ENCODE data around the gene FOXP2.

FOXP2 gene

GRCh38 chr7:114660753-114661152 is 246.1 kb downstream of the FOXP2 start:
- in situ Hi-C loops (cut with MboI; ENCODE audit: low pct_unique_long_range_greater_than_20kb, low sequenced_read_pairs, unreplicated experiment): no loop called here
- no peak for DNase-seq (ENCODE audit: low spot score)
- TF ChIP-seq CTCF (IDR thresholded peaks at IDR 0.05; ENCODE audit: extremely low read depth, insufficient read depth, missing control alignments): no peak

- in situ Hi-C loops (cut with MboI; ENCODE audit: low pct_unique_long_range_greater_than_20kb, low sequenced_read_pairs, unreplicated experiment): no loop called here
- no peak for TF ChIP-seq CTCF (IDR thresholded peaks at IDR 0.05; ENCODE audit: extremely low read depth, insufficient read depth, missing control alignments)
- DNase-seq (ENCODE audit: low spot score): no peak
These were observed 247.5 kb downstream of the FOXP2 start for GRCh38 chr7:114662002-114662677.

GRCh38 chr7:114663502-114663901 is 248.9 kb downstream of the FOXP2 start:
- no peak for DNase-seq (ENCODE audit: low spot score)
- in situ Hi-C loops (cut with MboI; ENCODE audit: low pct_unique_long_range_greater_than_20kb, low sequenced_read_pairs, unreplicated experiment): no loop called here
- TF ChIP-seq CTCF (IDR thresholded peaks at IDR 0.05; ENCODE audit: extremely low read depth, insufficient read depth, missing control alignments): peak; percentile 44

GRCh38 chr7:114670676-114671075 is 256.1 kb downstream of the FOXP2 start:
- no peak for DNase-seq (ENCODE audit: low spot score)
- TF ChIP-seq CTCF (IDR thresholded peaks at IDR 0.05; ENCODE audit: extremely low read depth, insufficient read depth, missing control alignments): no peak
- in situ Hi-C loops (cut with MboI; ENCODE audit: low pct_unique_long_range_greater_than_20kb, low sequenced_read_pairs, unreplicated experiment): no loop called here

GRCh38 chr7:114671563-114672123 is 257.0 kb downstream of the FOXP2 start:
- no peak for DNase-seq (ENCODE audit: low spot score)
- in situ Hi-C loops (cut with MboI; ENCODE audit: low pct_unique_long_range_greater_than_20kb, low sequenced_read_pairs, unreplicated experiment): no loop called here
- TF ChIP-seq CTCF (IDR thresholded peaks at IDR 0.05; ENCODE audit: extremely low read depth, insufficient read depth, missing control alignments): no peak

- in situ Hi-C loops (cut with MboI; ENCODE audit: low pct_unique_long_range_greater_than_20kb, low sequenced_read_pairs, unreplicated experiment): no loop called here
- no peak for DNase-seq (ENCODE audit: low spot score)
- TF ChIP-seq CTCF (IDR thresholded peaks at IDR 0.05; ENCODE audit: extremely low read depth, insufficient read depth, missing control alignments): no peak
These were observed 263.5 kb downstream of the FOXP2 start for GRCh38 chr7:114678116-114678515.

Measured in GM13977 (cell line).